Measurements from ENCODE around the gene RUVBL2.
A peak's percentile ranks its signal among the peaks of the same experiment; 100 is the strongest.

RUVBL2 gene

DNA sequence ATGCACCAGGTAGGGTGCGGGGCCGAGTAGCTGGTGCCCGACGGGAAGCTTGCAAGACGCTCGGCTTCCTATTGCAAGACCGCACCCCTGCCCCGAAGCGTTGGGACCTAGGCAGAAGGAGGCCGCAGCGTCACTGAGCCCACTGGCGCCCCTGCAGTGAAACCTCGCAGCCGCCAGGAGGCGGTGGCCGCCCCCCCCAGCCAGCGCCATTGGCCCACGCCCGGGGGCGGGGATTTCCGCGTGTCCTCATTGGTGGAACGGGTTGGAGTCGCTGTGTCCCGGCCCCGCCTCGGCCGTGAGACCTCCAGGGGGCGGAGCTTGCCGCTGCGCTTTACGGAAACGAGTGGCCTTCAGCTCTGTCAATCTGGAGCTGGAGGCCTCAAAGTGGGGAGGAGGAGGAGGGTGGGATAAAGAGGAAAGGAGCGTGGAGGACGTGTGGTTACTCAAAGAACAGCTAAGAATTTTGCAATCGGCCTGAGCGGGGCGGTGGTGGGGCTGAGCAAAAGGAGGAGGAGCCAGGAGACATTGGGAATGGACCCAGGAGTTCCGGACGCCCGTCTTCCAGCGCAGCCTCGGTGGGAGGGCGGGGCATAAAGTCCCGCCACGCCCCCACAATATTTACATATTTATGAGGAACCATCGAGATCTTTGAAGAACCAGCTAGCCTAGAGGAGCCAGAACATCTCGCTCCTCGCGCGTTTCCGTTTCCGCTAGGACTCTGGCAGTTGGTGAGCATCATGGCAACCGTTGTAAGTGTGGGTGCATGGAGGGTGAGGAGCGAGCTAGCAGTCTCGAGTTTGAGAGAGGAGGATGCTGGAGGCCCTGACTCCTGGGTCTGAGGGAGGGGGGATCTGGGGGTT is at the start of gene RUVBL2, which contains the start of gene GYS1:
TSS of gene RUVBL2 (plus strand) at position 713 of the 860 bp plus-strand sequence. CDS start at position 738, 25 bp downstream.
TSS of gene GYS1 (minus strand) at position 135 of the 860 bp plus-strand sequence. CDS start 197 bp downstream, outside the sequence.
- peak; percentile 100 for DNase-seq (ENCODE audit: low read depth in 2 of 2)
- TF ChIP-seq, protein P1, sequence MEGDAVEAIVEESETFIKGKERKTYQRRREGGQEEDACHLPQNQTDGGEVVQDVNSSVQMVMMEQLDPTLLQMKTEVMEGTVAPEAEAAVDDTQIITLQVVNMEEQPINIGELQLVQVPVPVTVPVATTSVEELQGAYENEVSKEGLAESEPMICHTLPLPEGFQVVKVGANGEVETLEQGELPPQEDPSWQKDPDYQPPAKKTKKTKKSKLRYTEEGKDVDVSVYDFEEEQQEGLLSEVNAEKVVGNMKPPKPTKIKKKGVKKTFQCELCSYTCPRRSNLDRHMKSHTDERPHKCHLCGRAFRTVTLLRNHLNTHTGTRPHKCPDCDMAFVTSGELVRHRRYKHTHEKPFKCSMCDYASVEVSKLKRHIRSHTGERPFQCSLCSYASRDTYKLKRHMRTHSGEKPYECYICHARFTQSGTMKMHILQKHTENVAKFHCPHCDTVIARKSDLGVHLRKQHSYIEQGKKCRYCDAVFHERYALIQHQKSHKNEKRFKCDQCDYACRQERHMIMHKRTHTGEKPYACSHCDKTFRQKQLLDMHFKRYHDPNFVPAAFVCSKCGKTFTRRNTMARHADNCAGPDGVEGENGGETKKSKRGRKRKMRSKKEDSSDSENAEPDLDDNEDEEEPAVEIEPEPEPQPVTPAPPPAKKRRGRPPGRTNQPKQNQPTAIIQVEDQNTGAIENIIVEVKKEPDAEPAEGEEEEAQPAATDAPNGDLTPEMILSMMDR (IDR thresholded peaks at IDR 0.05; ENCODE audit: low read depth, low read length), result peak; percentile 87
- peak within 1 kb of the TSS; percentile 82 to 98 for H3K4me3 ChIP-seq (replicated peaks in 1 of 2; ENCODE audit: low read depth in 2 of 2, low read length in 2 of 2)

DNA sequence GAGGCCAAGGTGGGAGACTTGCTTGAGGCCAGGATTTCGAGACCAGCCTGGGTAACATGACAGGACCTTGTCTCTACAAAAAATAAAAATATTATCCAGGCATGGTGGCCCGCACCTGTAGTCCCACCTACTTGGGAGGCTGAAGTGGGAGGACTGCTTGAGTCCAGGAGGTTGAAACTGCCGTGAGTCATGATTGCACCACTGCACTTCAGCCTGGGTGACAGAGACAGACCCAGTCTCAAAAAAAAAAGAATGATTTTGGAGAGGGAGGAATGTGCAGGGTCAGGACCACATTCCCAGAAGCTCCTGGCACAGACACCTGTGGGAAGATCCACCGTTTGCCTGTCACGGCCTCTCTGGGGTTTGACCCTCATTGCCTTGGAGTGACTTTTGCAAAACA is 48.3 kb upstream of the RUVBL2 start:
- no peak overlapping the region for H3K4me3 ChIP-seq (replicated peaks in 1 of 2; ENCODE audit: low read depth in 2 of 2, low read length in 2 of 2)
- TF ChIP-seq, protein P1 (IDR thresholded peaks at IDR 0.05; ENCODE audit: low read depth, low read length), result no peak
- DNase-seq (ENCODE audit: low read depth in 2 of 2), result no peak

DNA sequence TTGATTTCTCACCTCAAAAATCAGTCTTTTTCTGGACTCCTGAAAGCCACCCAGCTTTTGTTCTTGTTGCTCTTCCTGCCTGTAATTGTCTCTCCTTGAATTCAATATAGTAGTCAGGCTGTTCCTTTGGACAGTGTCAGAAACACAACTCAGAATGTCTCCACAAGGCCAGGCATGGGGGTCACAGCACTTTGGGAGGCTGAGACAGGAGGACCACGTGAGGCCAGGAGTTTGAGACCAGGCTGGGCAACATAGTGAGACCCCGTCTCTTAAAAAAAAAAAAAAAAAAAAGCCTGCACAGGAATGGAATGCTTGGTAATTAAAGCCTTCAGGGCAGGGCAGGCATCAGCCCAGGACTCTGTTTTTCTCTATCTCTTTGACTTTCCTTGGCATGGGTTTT is 47.9 kb upstream of the RUVBL2 start:
- no peak for DNase-seq (ENCODE audit: low read depth in 2 of 2)
- H3K4me3 ChIP-seq (replicated peaks in 1 of 2; ENCODE audit: low read depth in 2 of 2, low read length in 2 of 2), result no peak overlapping the region
- TF ChIP-seq, protein P1 (IDR thresholded peaks at IDR 0.05; ENCODE audit: low read depth, low read length), result no peak

DNA sequence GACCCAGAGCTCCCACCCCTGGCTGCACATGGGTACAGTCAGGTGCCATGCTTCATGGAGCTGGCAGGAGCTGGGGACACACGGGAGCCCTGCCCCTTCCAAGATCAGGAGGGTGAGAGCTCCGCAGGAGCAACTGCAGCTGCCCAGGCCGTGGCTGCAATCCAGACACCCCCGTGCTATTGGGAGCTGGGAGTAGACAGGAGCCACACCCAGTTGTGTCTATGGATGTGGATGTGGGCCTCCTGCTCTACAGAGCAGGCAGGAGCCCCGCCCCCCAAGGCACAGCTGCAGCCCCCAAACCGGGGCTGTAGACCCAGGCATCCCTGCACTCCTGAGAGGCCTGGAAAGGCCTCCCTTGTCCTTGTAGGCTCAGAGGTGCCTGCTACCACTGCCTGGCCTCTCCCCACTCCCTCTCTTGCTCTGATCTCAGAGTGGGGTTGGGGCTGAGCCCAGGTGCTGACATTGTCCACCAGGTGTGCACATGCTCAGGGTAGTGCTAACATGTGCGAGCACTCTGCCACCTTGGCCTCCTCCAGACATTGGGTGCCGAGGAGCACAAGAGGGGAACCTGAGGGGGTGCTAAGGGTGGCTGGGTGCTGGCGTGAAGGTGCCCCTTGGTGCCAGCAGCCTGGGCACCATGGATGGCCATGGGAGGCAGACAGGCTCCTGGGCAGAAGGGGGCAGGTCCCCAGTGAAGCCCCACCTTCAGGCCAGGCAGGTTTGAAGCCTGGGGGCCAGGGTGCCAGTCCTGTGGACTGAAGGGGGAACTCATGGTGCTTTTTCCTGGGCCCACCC is 47.0 kb upstream of the RUVBL2 start:
- no peak overlapping the region for H3K4me3 ChIP-seq (replicated peaks in 1 of 2; ENCODE audit: low read depth in 2 of 2, low read length in 2 of 2)
- TF ChIP-seq, protein P1 (IDR thresholded peaks at IDR 0.05; ENCODE audit: low read depth, low read length), result no peak
- DNase-seq (ENCODE audit: low read depth in 2 of 2), result no peak

DNA sequence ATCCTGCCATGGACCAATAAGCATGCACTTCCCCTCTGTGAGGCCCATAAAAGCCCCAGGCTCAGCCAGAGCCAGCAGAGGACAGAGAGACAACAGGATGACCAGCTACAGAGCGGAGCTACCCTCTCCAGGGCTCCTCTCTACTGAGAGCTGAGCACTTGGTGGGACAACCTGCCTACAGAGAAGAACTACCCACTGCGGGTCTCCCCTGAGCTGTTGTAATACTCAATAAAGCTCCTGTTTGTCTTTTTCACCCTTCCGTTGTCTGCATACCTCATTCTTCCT is 46.5 kb upstream of the RUVBL2 start:
- no peak overlapping the region for H3K4me3 ChIP-seq (replicated peaks in 1 of 2; ENCODE audit: low read depth in 2 of 2, low read length in 2 of 2)
- no peak for DNase-seq (ENCODE audit: low read depth in 2 of 2)
- TF ChIP-seq, protein P1 (IDR thresholded peaks at IDR 0.05; ENCODE audit: low read depth, low read length), result no peak

DNA sequence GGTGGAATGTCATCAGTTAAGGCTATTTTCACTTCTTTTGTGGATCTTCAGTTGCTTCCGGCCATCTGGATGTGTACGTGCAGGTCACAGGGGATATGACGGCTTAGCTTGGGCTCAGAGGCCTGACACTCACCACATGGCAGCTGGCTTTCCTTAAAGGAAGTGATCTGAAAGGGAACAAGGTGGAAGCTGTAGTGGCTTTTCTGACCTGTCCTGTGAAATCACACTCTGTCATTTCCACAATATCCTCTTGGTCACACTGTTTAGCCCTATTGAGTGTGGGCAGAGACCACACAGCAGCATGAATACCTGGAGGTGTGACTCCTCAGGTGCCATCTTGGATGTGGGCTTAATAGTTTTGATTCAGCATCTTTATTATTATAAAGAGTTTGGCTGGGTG is 43.5 kb upstream of the RUVBL2 start:
- no peak overlapping the region for H3K4me3 ChIP-seq (replicated peaks in 1 of 2; ENCODE audit: low read depth in 2 of 2, low read length in 2 of 2)
- no peak for DNase-seq (ENCODE audit: low read depth in 2 of 2)
- TF ChIP-seq, protein P1 (IDR thresholded peaks at IDR 0.05; ENCODE audit: low read depth, low read length), result no peak
